HepG2 (cell line): Measurements from ENCODE around the gene NPDC1. TPM values are rescaled to one million over a fixed set of nuclear protein-coding genes. Genes with fewer than 3 reads are reported as not detected.

Source experiments
- ATF2 ChIP-seq: sonication (generic); formaldehyde crosslinking; IDR thresholded peaks from 2 replicates; pipeline ENCODE4 v1.4.0; 2020; ENCODE audit warnings: missing genetic modification reagents
- DNMT1 ChIP-seq: sonication (generic); formaldehyde crosslinking; IDR thresholded peaks from 2 replicates; pipeline ENCODE4 v1.5.1; 2020; ENCODE audit warnings: mild to moderate bottlenecking, missing genetic modification reagents
- GATAD2A ChIP-seq: IDR thresholded peaks from 2 replicates; pipeline ENCODE4 v1.6.1; 2016
- HMGXB4 ChIP-seq, 2 experiments: sonication (generic) in 1 of 2; formaldehyde crosslinking in 1 of 2; IDR thresholded peaks; 2 replicates each; pipeline versions ENCODE4 v1.4.0 to v1.6.1; 2018 to 2020; ENCODE audit warnings: missing genetic modification reagents in 2 of 2, borderline replicate concordance in 1 of 2, low read depth in 1 of 2, mild to moderate bottlenecking in 1 of 2, missing biosample characterization in 1 of 2
- MBNL3 ChIP-seq: fragments of 250-450 bp; sonication (Bioruptor Pico); conservative IDR thresholded peaks from 2 replicates; pipeline ENCODE4 v1.8.0; 2022; ENCODE audit warnings: mild to moderate bottlenecking, inconsistent platforms
- NPAS2 ChIP-seq: sonication (generic); formaldehyde crosslinking; IDR thresholded peaks from 2 replicates; pipeline ENCODE4 v1.8.0; 2022; ENCODE audit warnings: mild to moderate bottlenecking, missing genetic modification reagents, borderline replicate concordance
- PHB2 ChIP-seq: fragments of 450-650 bp; IDR thresholded peaks from 2 replicates; pipeline ENCODE4 v1.6.1; 2018; ENCODE audit not compliant: partially characterized antibody
- SIN3B ChIP-seq: fragments of 150-350 bp; IDR thresholded peaks from 2 replicates; pipeline ENCODE4 v1.6.1; 2014; ENCODE audit warnings: low read length
- SP140L ChIP-seq: sonication (generic); formaldehyde crosslinking; IDR thresholded peaks from 2 replicates; pipeline ENCODE4 v1.4.0; 2020; ENCODE audit warnings: missing genetic modification reagents, borderline replicate concordance
- TARDBP ChIP-seq: sonication (generic); formaldehyde crosslinking; IDR thresholded peaks from 2 replicates; pipeline ENCODE4 v1.8.0; 2022; ENCODE audit warnings: mild to moderate bottlenecking, missing genetic modification reagents
- TRIM24 ChIP-seq: sonication (generic); formaldehyde crosslinking; IDR thresholded peaks from 2 replicates; pipeline ENCODE4 v1.8.0; 2022; ENCODE audit warnings: mild to moderate bottlenecking, missing genetic modification reagents
- ZMAT3 ChIP-seq: sonication (generic); formaldehyde crosslinking; conservative IDR thresholded peaks from 2 replicates; pipeline ENCODE4 v1.7.0; 2021; ENCODE audit warnings: missing genetic modification reagents
- ZNF142 ChIP-seq: sonication (generic); formaldehyde crosslinking; IDR thresholded peaks from 2 replicates; pipeline ENCODE4 v1.4.0; 2020; ENCODE audit warnings: missing genetic modification reagents
- ZNF292 ChIP-seq: sonication (generic); formaldehyde crosslinking; IDR thresholded peaks from 2 replicates; pipeline ENCODE4 v1.8.1; 2022; ENCODE audit warnings: mild to moderate bottlenecking, low read depth, missing genetic modification reagents, borderline replicate concordance
- ZNF383 ChIP-seq: sonication (generic); formaldehyde crosslinking; IDR thresholded peaks from 2 replicates; pipeline ENCODE4 v1.4.0; 2020; ENCODE audit warnings: missing genetic modification reagents, mild to moderate bottlenecking, borderline replicate concordance
- ZNF431 ChIP-seq: sonication (generic); formaldehyde crosslinking; IDR thresholded peaks from 2 replicates; pipeline ENCODE4 v1.9.0; 2022; ENCODE audit warnings: missing genetic modification reagents, low read depth, mild to moderate bottlenecking, borderline replicate concordance
- ZNF562 ChIP-seq: sonication (generic); formaldehyde crosslinking; IDR thresholded peaks from 2 replicates; pipeline ENCODE4 v1.8.0; 2022; ENCODE audit warnings: missing genetic modification reagents, borderline replicate concordance
- ZNF572 ChIP-seq: sonication (generic); formaldehyde crosslinking; IDR thresholded peaks from 2 replicates; pipeline ENCODE4 v1.5.1; 2020; ENCODE audit warnings: mild to moderate bottlenecking, missing genetic modification reagents
- ZNF652 ChIP-seq: IDR thresholded peaks from 2 replicates; pipeline ENCODE4 v1.6.1; 2016; ENCODE audit warnings: low read depth, borderline replicate concordance
- ZNF891 ChIP-seq: sonication (generic); formaldehyde crosslinking; IDR thresholded peaks from 2 replicates; pipeline ENCODE4 v1.5.0; 2020; ENCODE audit warnings: mild to moderate bottlenecking, missing genetic modification reagents
- polyA plus RNA-seq, 8 experiments: library from polyadenylated mRNA; depleted of rRNA in 3 of 8; stranded (reverse) in 7 of 8; unstranded in 1 of 8; fragments of >200 nt; fragmentation: Illumina TruSeq in 4 of 8; extraction: Trizol in 4 of 8; gene quantifications; 2 replicates each; pipeline versions ENCODE4 v1.2.1 to v1.2.3, GENCODE V29; 2011 to 2016; ENCODE audit warnings: low read depth in 4 of 8, missing spikeins in 1 of 8, mixed read lengths in 1 of 8; ENCODE audit not compliant: insufficient read depth in 1 of 8
- total RNA-seq, 5 experiments: library from RNA; depleted of rRNA; stranded (reverse); fragments of >200 nt; fragmentation: Illumina TruSeq; extraction: Trizol; gene quantifications; 2 replicates each; pipeline ENCODE4 v1.2.3, GENCODE V29; 2016; ENCODE audit warnings: low read depth in 1 of 5

NPDC1 gene
- total and polyA plus RNA-seq, 2 of the 13 experiments (the other 11 are each of a cell fraction or from before 2014, with no cell fraction given) = 0.84 to 5.4 TPM

- TF ChIP-seq ZNF572 (no peak), ZNF562 (CRISPR knock-in tag) (no peak), NPAS2 (CRISPR knock-in tag) (no peak), SP140L (no peak), MBNL3 (CRISPR knock-in tag) (no peak), ZNF383 (CRISPR knock-in tag) (no peak), ZNF431 (CRISPR knock-in tag) (peak; percentile 84), ATF2 (peak; percentile 10; the same call in 1 of the 2 replicates), DNMT1 (peak; percentile 44; the same call in 1 of the 2 replicates), TRIM24 (CRISPR knock-in tag) (no peak), HMGXB4 (CRISPR knock-in tag; IDR thresholded peaks at IDR 0.05; ENCODE audit: borderline replicate concordance in 1 of 2, low read depth in 1 of 2) (peak; percentile 34 to 41; a peak in 3 of 4 replicates), SIN3B (no peak), GATAD2A (CRISPR knock-in tag) (no peak), ZMAT3 (CRISPR knock-in tag) (no peak; the same call in 1 of the 2 replicates), ZNF652 (CRISPR knock-in tag) (no peak), ZNF891 (no peak), ZNF292 (CRISPR knock-in tag) (no peak), ZNF142 (CRISPR knock-in tag) (0 out of 2 replicates have a peak, but pooled peaks have one; percentile 48), TARDBP (CRISPR knock-in tag) (no peak), PHB2 (no peak)
Observed at GRCh38 chr9:137053944-137054931, 8.3 kb upstream of the NPDC1 start, which contains the start of gene ENTPD2 (continued).
